Retinal pigment epithelial cell (primary cell): ENCODE data around the gene KRTAP10-1.

ENCODE experiments used
- DNase-seq: peaks from one replicate; pipeline ENCODE4 v3.0.0-alpha.2; 2010; ENCODE audit warnings: low read depth
- H3K4me3 ChIP-seq: 2 replicates; pipeline ENCODE4 v1.5.1; 2011; ENCODE audit warnings: mild to moderate bottlenecking, low read length, control low read depth, moderate library complexity
- TF ChIP-seq, protein P1 (sequence below): conservative IDR thresholded peaks from 2 replicates; pipeline ENCODE4 v1.5.1; 2011; ENCODE audit warnings: low read depth, low read length, control low read depth, inconsistent platforms

Gene KRTAP10-1

GRCh38 chr21:44533121-44533890 lies 6.7 kb downstream of the KRTAP10-1 start:
- DNase-seq = no peak
- H3K4me3 ChIP-seq = no peak overlapping the region
- TF ChIP-seq, protein P1, sequence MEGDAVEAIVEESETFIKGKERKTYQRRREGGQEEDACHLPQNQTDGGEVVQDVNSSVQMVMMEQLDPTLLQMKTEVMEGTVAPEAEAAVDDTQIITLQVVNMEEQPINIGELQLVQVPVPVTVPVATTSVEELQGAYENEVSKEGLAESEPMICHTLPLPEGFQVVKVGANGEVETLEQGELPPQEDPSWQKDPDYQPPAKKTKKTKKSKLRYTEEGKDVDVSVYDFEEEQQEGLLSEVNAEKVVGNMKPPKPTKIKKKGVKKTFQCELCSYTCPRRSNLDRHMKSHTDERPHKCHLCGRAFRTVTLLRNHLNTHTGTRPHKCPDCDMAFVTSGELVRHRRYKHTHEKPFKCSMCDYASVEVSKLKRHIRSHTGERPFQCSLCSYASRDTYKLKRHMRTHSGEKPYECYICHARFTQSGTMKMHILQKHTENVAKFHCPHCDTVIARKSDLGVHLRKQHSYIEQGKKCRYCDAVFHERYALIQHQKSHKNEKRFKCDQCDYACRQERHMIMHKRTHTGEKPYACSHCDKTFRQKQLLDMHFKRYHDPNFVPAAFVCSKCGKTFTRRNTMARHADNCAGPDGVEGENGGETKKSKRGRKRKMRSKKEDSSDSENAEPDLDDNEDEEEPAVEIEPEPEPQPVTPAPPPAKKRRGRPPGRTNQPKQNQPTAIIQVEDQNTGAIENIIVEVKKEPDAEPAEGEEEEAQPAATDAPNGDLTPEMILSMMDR = no peak

- DNase-seq = no peak
- TF ChIP-seq, protein P1 = no peak
- no peak overlapping the region for H3K4me3 ChIP-seq
Observed at GRCh38 chr21:44532712-44533111, 7.3 kb downstream of the KRTAP10-1 start.

DNA sequence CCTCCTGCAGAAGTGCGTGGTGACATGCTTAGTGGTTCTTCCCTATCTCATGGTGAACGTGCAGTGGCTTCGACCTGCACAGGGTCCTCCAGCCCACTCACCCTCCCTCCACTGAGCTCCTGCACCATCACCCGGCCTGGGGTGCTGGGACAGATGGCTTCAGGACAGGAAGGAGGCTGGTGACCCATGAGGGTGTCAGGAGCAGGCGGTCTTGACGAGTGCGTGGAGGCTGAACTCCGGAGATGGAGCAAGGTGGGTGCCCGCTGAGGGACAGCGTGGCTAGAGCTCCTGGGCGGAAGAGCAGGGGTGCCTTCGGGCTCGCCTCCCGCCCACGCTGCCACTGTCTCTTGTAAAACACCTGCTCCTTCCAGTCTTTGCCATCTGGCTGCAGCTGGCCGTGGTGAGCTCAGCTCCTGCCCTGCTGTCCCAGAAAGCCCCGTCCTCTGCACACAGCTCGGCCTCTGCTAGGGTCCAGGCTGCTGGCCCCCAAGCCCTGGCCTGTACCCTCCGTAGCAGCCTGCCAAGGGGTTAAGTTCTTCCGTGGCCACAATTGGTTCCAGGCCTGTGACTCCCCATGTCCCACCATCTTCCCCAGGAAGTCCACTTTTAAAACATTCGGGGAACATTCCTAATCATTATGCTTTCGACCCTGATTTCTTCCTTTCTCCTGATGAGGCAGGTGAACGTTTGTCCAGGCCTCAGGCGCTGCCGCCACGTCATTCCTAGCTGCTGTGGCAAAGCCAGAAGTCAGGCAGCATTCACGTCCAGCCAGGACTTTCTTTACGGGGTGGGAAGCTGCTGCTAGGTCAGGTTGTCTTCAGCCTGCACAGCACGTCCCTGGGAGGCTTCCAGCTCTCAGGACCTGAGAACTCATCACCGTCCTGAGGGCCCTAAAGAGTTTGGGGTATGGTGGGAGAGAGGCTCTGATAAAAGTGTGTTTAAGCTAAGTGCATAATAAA lies 8.1 kb downstream of the KRTAP10-1 start:
- H3K4me3 ChIP-seq = no peak overlapping the region
- TF ChIP-seq, protein P1 = no peak
- DNase-seq = no peak

- no peak overlapping the region for H3K4me3 ChIP-seq
- TF ChIP-seq, protein P1 = no peak
- no peak for DNase-seq
Observed at GRCh38 chr21:44530903-44531605, 8.9 kb downstream of the KRTAP10-1 start.

DNA sequence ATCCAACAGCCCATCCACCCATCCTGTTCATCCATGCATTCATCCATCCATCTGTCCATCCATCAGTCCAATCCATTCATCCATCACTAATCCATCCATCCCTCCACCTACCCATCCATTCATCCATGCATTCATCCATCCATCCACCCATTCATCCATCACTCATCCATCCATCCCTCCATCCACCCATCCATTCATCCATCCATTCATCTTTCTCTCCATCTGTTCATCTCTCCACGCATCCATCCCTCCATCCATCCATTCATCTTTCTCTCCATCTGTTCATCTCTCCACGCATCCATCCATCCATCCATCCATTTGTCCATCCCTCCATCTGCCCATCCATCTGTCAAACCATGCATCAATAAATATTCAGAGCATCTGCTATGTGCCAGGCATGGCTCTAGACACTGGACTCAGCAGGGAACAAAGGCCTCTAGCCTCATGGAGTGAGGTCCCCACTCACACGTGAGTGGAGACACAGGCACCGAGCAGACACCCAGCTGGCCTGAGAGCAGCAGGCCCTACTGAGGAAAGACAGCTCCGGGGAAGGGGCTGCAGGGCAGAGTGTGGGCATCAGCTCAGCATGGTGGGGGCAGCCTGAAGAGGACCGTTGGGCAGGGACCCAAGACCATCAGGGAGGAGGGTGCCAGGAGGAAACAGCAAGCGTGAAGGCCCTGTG lies 9.6 kb downstream of the KRTAP10-1 start:
- DNase-seq = no peak
- H3K4me3 ChIP-seq = no peak overlapping the region
- TF ChIP-seq, protein P1 = no peak

DNA sequence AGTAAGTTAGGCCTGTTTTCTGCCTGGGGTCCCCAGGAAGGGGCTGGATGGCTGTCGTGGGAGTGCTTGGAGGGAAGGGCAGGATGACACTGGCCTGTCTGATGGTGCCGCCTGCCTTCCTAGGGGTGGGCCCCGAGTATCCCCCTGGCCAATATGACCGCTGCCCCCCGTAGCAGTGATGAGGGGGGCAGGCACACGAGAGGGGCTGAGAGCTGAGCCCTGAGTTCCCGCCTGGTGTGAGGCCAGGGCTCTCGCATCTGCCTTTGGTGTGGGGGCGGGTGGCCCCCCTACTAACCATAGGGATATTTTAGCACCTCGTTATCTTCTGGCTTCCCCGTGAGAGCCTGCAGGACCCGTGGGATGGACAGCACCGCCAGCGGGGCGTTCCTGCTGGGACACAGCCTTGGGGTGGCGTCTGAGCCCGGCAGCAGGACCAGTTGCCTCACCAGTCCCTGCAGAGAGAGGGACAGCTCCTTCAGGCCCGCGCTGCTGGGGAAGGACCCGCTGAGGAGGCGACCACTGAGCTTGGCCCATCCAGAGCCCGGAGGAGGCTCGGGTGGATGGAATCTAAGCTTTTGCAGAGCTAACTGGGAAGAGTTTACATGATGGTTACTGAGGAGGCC lies 10.4 kb downstream of the KRTAP10-1 start:
- no peak for DNase-seq
- TF ChIP-seq, protein P1 = no peak
- no peak overlapping the region for H3K4me3 ChIP-seq
